ENCODE data around the gene ZFTA.

- TF ChIP-seq CTCF (IDR thresholded peaks at IDR 0.05) = no peak
- no peak for TF ChIP-seq POLR2A (IDR thresholded peaks at IDR 0.05)
Measured at GRCh38 chr11:63736864-63737263, 31.7 kb downstream of the ZFTA start.
